ENCODE measurements around the gene CYP4F2. TPM values are rescaled to one million over a fixed set of nuclear protein-coding genes. Genes with fewer than 3 reads are reported as not detected.

The CYP4F2 gene, protein sequence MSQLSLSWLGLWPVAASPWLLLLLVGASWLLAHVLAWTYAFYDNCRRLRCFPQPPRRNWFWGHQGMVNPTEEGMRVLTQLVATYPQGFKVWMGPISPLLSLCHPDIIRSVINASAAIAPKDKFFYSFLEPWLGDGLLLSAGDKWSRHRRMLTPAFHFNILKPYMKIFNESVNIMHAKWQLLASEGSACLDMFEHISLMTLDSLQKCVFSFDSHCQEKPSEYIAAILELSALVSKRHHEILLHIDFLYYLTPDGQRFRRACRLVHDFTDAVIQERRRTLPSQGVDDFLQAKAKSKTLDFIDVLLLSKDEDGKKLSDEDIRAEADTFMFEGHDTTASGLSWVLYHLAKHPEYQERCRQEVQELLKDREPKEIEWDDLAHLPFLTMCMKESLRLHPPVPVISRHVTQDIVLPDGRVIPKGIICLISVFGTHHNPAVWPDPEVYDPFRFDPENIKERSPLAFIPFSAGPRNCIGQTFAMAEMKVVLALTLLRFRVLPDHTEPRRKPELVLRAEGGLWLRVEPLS
- total RNA-seq (2022; extraction: Qiagen RNA extraction), result 0.05 to 0.25 TPM (median 0.18 TPM) in 5 replicates

DNA sequence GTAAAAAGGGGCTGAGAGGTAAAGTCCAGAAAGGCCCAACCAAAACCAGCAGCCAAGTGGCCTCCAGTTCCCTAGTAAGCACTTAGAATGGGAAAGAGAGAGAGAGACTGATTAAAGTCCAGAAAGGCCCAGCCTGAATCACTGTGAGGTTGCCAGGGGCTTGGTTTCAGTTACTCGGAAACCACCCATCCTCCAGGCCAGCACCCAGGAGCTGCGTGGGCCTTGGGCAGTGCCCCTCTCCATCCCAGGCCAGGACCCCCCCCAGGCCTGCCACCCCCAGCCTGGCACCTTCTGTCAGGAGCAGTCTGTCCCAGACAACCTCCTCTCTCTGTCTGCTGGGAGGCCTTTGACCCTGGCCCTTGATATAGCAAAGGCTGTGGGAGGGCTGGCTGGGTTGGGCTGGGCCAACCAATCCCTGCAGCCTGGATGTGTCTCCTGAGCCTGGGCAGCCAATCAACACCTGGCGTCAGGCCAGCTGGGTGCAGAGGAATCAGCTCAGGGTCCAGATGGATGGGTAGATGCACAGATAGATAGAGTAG, at the start of gene CYP4F2:
Gene CYP4F2 (minus strand): TSS at position 337 of the 539 bp plus-strand sequence. CDS start 463 bp downstream, outside the sequence.

DNA sequence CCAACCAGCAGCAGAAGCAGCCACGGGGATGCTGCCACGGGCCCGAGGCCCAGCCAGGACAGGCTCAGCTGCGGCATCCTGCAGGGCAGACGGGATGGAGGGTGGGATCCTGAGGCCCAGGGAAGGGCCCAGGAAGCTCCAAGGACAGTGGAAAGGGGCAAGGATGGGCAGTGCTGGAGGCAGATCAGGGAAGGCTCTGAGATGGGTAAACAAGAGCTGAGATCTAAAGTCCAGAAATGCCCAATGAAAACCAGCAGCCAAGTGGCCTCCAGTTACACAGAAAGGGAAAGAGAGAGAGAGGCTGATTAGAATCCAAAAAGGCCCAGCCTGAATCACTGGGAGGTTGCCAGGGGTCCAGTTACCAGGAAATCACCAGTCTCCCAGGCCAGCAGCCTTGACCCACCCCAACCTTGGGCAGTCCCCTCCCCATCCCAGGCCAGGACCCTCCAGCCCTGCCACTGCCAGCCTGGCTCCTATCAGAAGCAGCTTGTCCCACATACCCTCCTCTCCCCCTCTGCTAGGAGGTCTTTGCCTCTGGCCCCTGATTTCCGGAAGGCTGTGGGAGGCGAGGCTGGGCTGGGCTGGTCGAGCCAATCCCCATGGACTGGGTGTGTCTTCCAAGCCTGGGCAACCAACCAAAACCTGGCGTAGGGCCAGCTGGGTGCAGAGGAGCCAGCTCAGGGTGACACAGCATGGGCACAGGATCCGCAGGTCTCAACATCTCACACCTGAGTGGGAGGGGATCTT, 36.6 kb upstream of the CYP4F2 start, which contains the start of gene CYP4F11:
Gene CYP4F11 (minus strand): TSS at position 198 of the 747 bp plus-strand sequence. CDS start 121 bp downstream, at position 77.

Other genes with a start within 250 kb of the CYP4F2 start
- 1.4 to 2.0 TPM (median 1.7 TPM) in 5 replicates for gene CYP4F12, start 225.0 kb downstream of the CYP4F2 start, total RNA-seq (2022; extraction: Qiagen RNA extraction)
- not detected in 5 replicates for gene OR10H2, start 170.1 kb downstream of the CYP4F2 start, total RNA-seq (2022; extraction: Qiagen RNA extraction)
- gene OR10H3, start 160.1 kb downstream of the CYP4F2 start, total RNA-seq (2022; extraction: Qiagen RNA extraction), result not detected in 5 replicates
- gene OR10H5, start 110.4 kb downstream of the CYP4F2 start, total RNA-seq (2022; extraction: Qiagen RNA extraction), result not detected in 5 replicates
- not detected in 5 replicates for gene OR10H1, start 82.4 kb downstream of the CYP4F2 start, total RNA-seq (2022; extraction: Qiagen RNA extraction)
- 5.5 to 6.8 TPM (median 6.2 TPM) in 5 replicates for gene CYP4F11, start 36.5 kb upstream of the CYP4F2 start, total RNA-seq (2022; extraction: Qiagen RNA extraction)
- gene OR10H4, start 50.9 kb upstream of the CYP4F2 start, total RNA-seq (2022; extraction: Qiagen RNA extraction), result not detected in 5 replicates
- gene TPM4, start 178.4 kb upstream of the CYP4F2 start, total RNA-seq (2022; extraction: Qiagen RNA extraction), result 356 to 490 TPM (median 415 TPM) in 5 replicates
- 41.9 to 90.5 TPM (median 46.1 TPM) in 5 replicates for gene RAB8A, start 213.8 kb upstream of the CYP4F2 start, total RNA-seq (2022; extraction: Qiagen RNA extraction)
- 0.06 TPM in 1 of 5 replicates, not detected in the others for gene HSH2D, start 245.6 kb upstream of the CYP4F2 start, total RNA-seq (2022; extraction: Qiagen RNA extraction)

Measured in A549 treated with CORT108297 at 1 μM for 4 hours (cell line).